IPS-18c (cell line): ENCODE measurements around the gene TMCC1.
"Not testable (repeated sequence)": the region's sequence is repeated elsewhere in the genome, so short reads cannot be mapped to it uniquely, and the experiment has no call there.

Source experiments
- H3K4me3 ChIP-seq: 2 replicates; pipeline ENCODE4 v1.7.0; 2013; ENCODE audit warnings: low read depth, mild to moderate bottlenecking, low read length, moderate library complexity; ENCODE audit not compliant: insufficient read depth
- H3K9me3 ChIP-seq: one replicate; pipeline ENCODE4 v1.6.1; 2013; ENCODE audit warnings: mild to moderate bottlenecking, low read length, moderate library complexity; ENCODE audit not compliant: control insufficient read depth, insufficient read depth

Gene TMCC1

DNA sequence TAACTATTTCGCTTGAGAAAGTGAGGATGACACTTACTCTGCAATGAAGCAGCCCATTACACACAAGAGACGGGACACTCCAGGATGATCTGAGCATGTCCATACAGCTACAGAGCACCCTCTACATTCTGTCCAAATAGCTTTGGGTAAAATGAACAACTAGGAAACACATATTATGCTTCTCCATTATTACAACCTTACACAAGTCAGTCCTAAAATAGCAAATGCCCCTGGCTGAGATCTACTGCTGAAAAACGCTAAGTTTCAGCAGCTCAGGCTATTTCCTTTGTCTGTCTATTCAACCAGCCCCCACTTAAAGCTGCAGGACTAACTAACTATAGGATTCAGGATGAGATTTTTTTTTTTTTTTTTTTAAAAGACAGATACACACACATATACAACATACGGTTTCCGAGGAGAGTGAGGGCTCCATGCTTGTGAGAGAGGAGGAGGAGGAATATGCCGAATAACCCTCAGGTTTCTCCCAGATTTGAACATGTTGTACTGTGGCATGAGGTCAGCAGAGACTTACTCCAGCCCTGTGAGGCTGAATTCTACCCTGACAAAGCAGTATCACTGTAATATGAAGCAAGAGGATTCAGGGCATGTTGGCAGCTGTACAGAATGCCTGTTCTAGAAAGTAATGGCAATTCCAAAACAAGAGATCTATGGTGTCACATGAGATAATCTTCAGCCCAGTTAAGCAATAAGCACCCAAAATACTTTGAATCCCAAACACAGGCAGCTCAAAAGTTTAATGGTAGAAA lies 169.8 kb downstream of the TMCC1 start:
- H3K4me3 ChIP-seq, result no peak overlapping the region
- no peaks in the 10 kb centered on the region for H3K9me3 ChIP-seq

DNA sequence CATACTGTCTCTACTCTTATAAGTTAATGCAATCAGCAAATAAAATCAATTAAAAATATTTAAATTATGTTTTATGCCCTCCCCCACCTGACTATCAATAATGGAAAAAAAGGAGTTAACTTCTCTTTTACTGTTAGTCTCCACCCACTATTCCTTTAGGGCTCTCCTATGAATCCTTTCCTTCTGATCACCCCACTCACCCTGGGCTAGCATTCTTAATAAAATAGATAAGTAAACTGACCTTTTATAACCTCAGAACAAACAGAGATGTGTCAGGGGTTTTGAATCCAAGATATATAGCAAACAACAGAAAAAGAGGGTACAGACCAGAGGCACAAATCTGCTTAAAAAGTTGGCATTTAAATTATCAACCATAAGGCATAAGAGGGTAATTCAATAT lies 171.0 kb downstream of the TMCC1 start:
- no peak overlapping the region for H3K4me3 ChIP-seq
- no peaks in the 10 kb centered on the region for H3K9me3 ChIP-seq

DNA sequence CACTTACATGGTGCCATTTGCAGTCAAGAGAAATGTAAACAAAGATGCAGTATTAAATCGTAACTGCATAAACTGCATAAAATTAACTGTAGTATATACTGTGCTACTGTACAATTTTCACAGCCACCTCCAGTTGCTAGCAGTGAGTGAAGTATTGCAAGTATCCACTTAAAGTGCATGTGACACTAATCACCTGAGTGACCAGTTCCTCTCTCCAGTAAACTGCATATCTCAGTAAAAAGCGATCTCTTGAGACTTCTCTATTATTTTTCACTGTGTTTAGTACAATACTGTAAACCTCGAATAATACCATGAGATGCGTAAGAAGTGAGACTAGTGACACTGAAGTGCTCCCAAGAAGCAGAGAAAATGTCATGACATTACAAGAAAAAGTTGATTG lies 175.3 kb downstream of the TMCC1 start:
- no peaks in the 10 kb centered on the region for H3K9me3 ChIP-seq

DNA sequence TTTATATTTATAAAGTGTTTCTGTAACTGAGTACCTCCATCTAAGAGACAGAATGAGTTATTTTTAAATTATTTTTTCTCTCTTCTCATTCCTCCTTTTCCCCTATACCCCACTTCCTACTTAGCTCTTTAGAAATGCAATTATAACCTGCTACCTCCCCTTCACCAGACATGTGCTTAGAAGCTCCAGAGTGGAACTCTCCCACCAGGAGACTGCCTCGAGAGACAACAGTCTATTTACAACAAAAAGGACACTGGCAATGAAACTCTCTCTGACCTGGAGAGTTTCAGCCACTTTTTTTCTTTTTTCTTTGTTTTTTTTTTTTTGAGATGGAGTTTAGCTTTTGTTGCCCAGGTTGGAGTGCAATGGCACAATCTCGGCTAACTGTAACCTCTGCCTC lies 177.7 kb downstream of the TMCC1 start:
- no peak overlapping the region for H3K4me3 ChIP-seq
- no peaks in the 10 kb centered on the region for H3K9me3 ChIP-seq

More for the DNA sequence above, 175.3 kb downstream of the TMCC1 start:
- no peak overlapping the region for H3K4me3 ChIP-seq

GRCh38 chr3:129708328-129708861 lies 185.1 kb downstream of the TMCC1 start:
- no peaks in the 10 kb centered on the region for H3K9me3 ChIP-seq
- no peak overlapping the region for H3K4me3 ChIP-seq

GRCh38 chr3:129705274-129705673 lies 188.2 kb downstream of the TMCC1 start:
- H3K9me3 ChIP-seq, result no peaks in the 10 kb centered on the region
- no peak overlapping the region for H3K4me3 ChIP-seq

DNA sequence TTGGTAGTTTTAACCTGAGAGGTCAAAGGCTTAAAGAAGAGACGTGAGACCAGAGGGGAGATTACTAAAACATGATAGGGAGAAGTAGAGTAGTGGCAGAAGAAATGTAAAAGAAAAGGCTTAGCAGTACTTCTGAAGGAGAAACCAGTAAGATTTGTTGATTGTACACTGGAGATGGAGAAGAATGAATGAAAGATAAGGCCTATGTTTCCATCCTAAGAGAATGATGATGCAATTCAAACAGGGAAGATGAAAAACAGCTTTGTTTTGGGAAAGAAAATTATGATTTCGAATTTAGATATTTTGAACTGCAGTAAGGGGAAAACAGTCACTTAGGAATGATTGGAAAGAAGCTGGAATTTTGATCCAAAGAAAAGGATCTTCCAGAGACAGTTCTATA lies 189.6 kb downstream of the TMCC1 start:
- H3K4me3 ChIP-seq, result no peak overlapping the region
- H3K9me3 ChIP-seq, result no peaks in the 10 kb centered on the region

DNA sequence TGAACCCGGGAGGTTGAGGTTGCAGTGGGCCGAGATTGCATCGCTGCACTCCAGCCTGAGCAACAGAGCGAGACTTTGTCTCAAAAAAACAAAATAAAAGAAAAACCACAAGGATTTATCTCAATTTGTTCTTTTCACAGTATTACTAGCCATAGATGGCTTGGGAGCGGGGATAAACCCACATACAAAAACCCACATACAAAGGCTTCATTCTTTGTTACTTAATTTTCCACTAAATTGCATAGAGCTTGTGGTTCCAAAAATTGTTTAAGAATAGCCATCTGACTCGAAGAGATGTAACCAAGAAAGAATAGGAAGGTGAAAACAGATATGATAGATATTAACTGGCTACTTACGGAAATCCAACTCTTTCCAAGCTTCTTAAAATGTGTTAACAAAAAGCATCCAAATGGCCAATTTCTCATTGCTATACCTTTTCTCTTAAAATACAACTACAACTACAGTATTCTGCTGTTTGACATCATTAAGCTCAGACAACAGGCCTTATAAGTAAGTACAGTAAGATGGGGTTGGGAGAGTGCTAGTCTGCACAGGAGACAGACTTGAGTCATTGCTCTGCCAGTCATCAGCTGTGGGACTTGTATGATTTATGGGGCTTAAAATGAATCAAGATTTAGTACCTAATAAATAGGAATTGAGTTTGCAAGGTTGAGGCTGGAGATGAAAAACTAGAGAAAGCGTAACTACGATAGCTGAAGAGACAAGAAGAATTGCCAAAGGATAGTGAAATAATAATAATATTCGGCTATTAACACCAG lies 190.4 kb downstream of the TMCC1 start:
- Histone ChIP-seq H3K9me3 (no peaks in the 10 kb centered on the region), H3K4me3 (no peak overlapping the region)

- Histone ChIP-seq H3K4me3 (no peak overlapping the region), H3K9me3 (peaks cover 6% of the 10 kb centered on the region)
Measured at GRCh38 chr3:129701161-129701560, 192.3 kb downstream of the TMCC1 start.

DNA sequence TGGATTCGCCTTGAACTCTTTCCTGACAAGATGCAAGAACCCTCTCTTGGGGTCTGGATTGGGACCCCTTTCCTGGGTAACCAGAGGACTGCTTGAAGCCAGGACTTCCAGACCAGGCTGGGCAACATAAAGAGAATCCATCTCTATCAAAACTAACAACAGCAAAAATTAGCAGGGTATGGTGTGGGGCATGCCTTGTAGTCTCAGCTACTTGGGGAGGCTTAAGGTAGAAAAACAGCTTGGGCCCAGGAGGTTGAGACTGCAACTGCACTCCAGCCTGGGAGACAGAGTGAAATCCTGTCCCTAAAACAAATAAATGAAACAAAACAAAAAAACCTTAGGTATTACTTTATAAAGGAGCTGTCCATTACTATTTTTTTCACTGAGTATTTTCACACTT lies 193.9 kb downstream of the TMCC1 start:
- H3K4me3 ChIP-seq, result no peak overlapping the region
- peaks cover 6% of the 10 kb centered on the region for H3K9me3 ChIP-seq

DNA sequence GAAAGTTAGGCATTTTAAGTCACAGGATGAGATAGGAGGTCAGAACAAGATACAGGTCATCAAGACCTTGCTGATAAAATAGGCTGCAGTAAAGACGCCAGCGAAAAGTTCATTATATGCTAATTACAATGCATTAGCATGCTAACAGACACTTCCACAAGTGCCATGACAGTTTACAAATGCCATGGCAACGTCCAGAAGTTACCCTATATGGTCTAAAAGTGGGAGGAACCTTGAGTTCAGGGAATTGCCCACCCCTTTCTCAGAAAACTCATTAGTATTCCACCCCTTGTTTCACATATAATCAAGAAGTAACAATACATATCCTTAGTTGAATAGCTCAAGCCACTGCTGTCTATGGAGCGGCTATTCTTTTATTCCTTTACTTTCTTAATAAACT lies 194.3 kb downstream of the TMCC1 start:
- peaks cover 6% of the 10 kb centered on the region for H3K9me3 ChIP-seq
- H3K4me3 ChIP-seq, result no peak overlapping the region

- Histone ChIP-seq H3K4me3 (no peak overlapping the region), H3K9me3 (peaks cover 6% of the 10 kb centered on the region)
Measured at GRCh38 chr3:129697229-129697969, 196.1 kb downstream of the TMCC1 start.

GRCh38 chr3:129696430-129696829 lies 197.1 kb downstream of the TMCC1 start:
- not testable (repeated sequence) for H3K4me3 ChIP-seq, H3K9me3 ChIP-seq

- H3K4me3 ChIP-seq, result no peak overlapping the region
- peaks cover 6% of the 10 kb centered on the region for H3K9me3 ChIP-seq
Measured at GRCh38 chr3:129695230-129695629, 198.3 kb downstream of the TMCC1 start.

GRCh38 chr3:129694228-129694627 lies 199.3 kb downstream of the TMCC1 start:
- peaks cover 6% of the 10 kb centered on the region for H3K9me3 ChIP-seq
- no peak overlapping the region for H3K4me3 ChIP-seq

GRCh38 chr3:129692743-129693142 lies 200.8 kb downstream of the TMCC1 start:
- H3K4me3 ChIP-seq, result no peak overlapping the region
- H3K9me3 ChIP-seq, result peaks cover 6% of the 10 kb centered on the region

DNA sequence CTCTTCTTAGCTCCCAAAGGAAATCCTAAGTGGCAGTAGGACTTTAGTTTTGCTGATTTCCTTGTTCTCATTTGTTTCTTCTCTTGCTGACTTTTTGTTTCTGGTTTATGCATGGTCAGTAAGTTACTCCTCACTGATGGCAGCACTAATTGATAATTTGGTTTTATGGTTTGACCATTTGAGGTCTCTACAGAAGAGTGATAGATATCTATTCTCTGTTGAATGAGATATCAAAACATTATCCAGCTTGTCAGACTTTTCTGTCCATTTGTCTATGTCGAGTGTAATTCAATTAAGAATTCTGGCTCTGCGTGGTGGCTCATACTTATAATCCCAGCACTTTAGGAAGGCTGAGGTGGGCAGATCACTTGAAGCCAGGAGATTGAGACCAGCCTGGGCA lies 202.5 kb downstream of the TMCC1 start:
- H3K4me3 ChIP-seq, result no peak overlapping the region
- H3K9me3 ChIP-seq, result no peaks in the 10 kb centered on the region

DNA sequence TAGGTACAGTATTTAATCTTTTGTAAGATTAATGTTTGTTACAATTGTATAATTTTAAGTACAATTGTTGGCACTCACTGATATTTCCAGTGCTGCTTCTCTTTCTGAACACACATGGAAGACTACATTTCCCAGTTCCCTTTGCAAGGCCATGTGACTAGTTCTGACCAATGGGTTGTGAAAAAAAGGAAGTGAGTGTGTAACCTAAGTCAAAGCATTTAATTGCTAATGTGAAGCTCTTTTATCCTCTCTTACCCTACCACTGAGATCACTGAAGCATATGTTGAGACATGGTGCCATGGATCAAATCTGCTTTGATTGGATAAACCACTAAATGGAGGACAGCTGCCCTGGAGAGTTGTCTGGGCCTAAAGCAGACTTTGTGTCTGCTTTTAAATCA lies 203.1 kb downstream of the TMCC1 start:
- H3K4me3 ChIP-seq, result no peak overlapping the region
- no peaks in the 10 kb centered on the region for H3K9me3 ChIP-seq
